Body of pancreas (tissue), 4 donors: ENCODE data around the gene IGSF6. TPM values are rescaled to one million over a fixed set of nuclear protein-coding genes. Genes with fewer than 3 reads are reported as not detected.
"Not testable (repeated sequence)": the region's sequence is repeated elsewhere in the genome, so short reads cannot be mapped to it uniquely, and the experiment has no call there.

ENCODE experiments used
- ATAC-seq: fragments of 150-250 bp; one replicate; pipeline ENCODE4 v1.9.1; 2016
- DNase-seq, 4 donors: peaks; one replicate each; pipeline ENCODE4 v3.0.0-alpha.2; 2019
- H3K27ac ChIP-seq, 4 donors: fragments of 200-600 bp; sonication (generic); 1 replicate in 3 of 4; 2 replicates in 1 of 4; pipeline versions ENCODE4 v1.5.1 to v1.6.1; 2016 to 2019; ENCODE audit warnings: mild to moderate bottlenecking in 1 of 4, mixed read lengths in 1 of 4, moderate library complexity in 1 of 4
- H3K27me3 ChIP-seq, 2 donors: fragments of 200-600 bp; sonication (generic); one replicate each; pipeline ENCODE4 v1.6.0; 2016; ENCODE audit warnings: mild to moderate bottlenecking in 1 of 2
- H3K36me3 ChIP-seq, 2 donors: fragments of 200-600 bp; sonication (generic); replicated peaks in 1 of 2; 2 replicates each; pipeline ENCODE4 v1.5.1; 2016; ENCODE audit warnings: low read depth in 2 of 2; ENCODE audit not compliant: insufficient read depth in 1 of 2
- H3K4me1 ChIP-seq: fragments of 200-600 bp; sonication (generic); one replicate; pipeline ENCODE4 v1.6.0; 2016
- H3K4me3 ChIP-seq, 2 donors: fragments of 200-600 bp; sonication (generic); 1 replicate in 1 of 2; 2 replicates in 1 of 2; pipeline ENCODE4 v1.5.1; 2016 to 2019
- H3K9me3 ChIP-seq, 3 donors: fragments of 200-600 bp; sonication (generic); 1 replicate in 2 of 3; 2 replicates in 1 of 3; pipeline ENCODE4 v1.5.1; 2016
- CTCF ChIP-seq, 7 experiments: fragments of 450-650 bp in 4 of 7; fragments of 200-600 bp in 3 of 7; sonication (generic) in 3 of 7; IDR thresholded peaks; one replicate each; pipeline ENCODE4 v1.5.1; 2016 to 2019; ENCODE audit warnings: antibody characterized with exemption in 7 of 7
- POLR2A ChIP-seq, 3 donors: fragments of 450-650 bp; IDR thresholded peaks; one replicate each; pipeline ENCODE4 v1.6.1; 2016; ENCODE audit warnings: antibody characterized with exemption in 3 of 3, mild to moderate bottlenecking in 2 of 3
- WGBS, 2 donors: methylation state at CpG; one replicate each; pipeline ENCODE4 v1.1.5; 2017; 5-methylcytosine and 5-hydroxymethylcytosine counted together
- intact Hi-C: fragments of 100-400 bp; cut with DNase I; formaldehyde crosslinking; loops from one replicate; pipeline ENCODE4 v1.15.1; 2023
- total RNA-seq, 2 donors: library from RNA; depleted of rRNA; stranded (reverse); fragments of >200 nt; gene quantifications; one replicate each; pipeline ENCODE4 v1.1.0, GENCODE V29; 2016

The IGSF6 gene
- total RNA-seq, result 1 to 10 TPM in 1 of 2 donors, not detected in 1; 1.3 TPM

GRCh38 chr16:21652453-21652852 is at the start of gene IGSF6:
Gene IGSF6, minus strand, starts transcription at chr16:21652608. Its CDS starts 10 bp downstream, at chr16:21652598.
- Histone ChIP-seq H3K27me3 (no peaks in the 10 kb centered on the region), H3K27ac (peak within 1 kb of the TSS in 1 of 4 donors; percentile 46), H3K4me1 (peaks cover 21% of the 10 kb centered on the region), H3K9me3 (no peaks in the 10 kb centered on the region), H3K4me3 (no peak within 1 kb of the TSS), H3K36me3 (no peaks in the 10 kb centered on the region)
- 82 to 95% methylated on average over 6 of the region's 6 CpGs for WGBS, 2 donors
- no peak for ATAC-seq
- peak in 1 of 3 donors; percentile 41 for TF ChIP-seq POLR2A (IDR thresholded peaks at IDR 0.05)
- TF ChIP-seq CTCF (IDR thresholded peaks at IDR 0.05), result no peak
- DNase-seq, result no peak
- intact Hi-C loops, result no loop called here

- Histone ChIP-seq H3K36me3 (no peaks in the 10 kb centered on the region), H3K27me3 (no peaks in the 10 kb centered on the region), H3K27ac (no peak overlapping the region), H3K4me1 (no peaks in the 10 kb centered on the region), H3K9me3 (no peaks in the 10 kb centered on the region), H3K4me3 (no peak overlapping the region)
- TF ChIP-seq POLR2A (IDR thresholded peaks at IDR 0.05), result no peak
- TF ChIP-seq CTCF (IDR thresholded peaks at IDR 0.05), result no peak
- WGBS, 2 donors, result 41 to 62% methylated on average over 2 of the region's 2 CpGs
- ATAC-seq, result no peak
- intact Hi-C loops, result no loop called here
- no peak for DNase-seq
Observed at GRCh38 chr16:21701271-21701670, 48.9 kb upstream of the IGSF6 start.

- intact Hi-C loops, result no loop called here
- Histone ChIP-seq H3K4me3 (no peak overlapping the region), H3K9me3 (no peaks in the 10 kb centered on the region), H3K27ac (no peak overlapping the region), H3K27me3 (no peaks in the 10 kb centered on the region), H3K36me3 (no peaks in the 10 kb centered on the region), H3K4me1 (no peaks in the 10 kb centered on the region)
- DNase-seq, result no peak
- 79 to 83% methylated on average over 9 of the region's 9 CpGs for WGBS, 2 donors
- no peak for TF ChIP-seq CTCF (IDR thresholded peaks at IDR 0.05)
- TF ChIP-seq POLR2A (IDR thresholded peaks at IDR 0.05), result no peak
- ATAC-seq, result no peak
Observed at GRCh38 chr16:21698169-21699032, 46.0 kb upstream of the IGSF6 start.

GRCh38 chr16:21697032-21697431 is 44.6 kb upstream of the IGSF6 start:
- no peak for ATAC-seq
- no peak for TF ChIP-seq POLR2A (IDR thresholded peaks at IDR 0.05)
- TF ChIP-seq CTCF (IDR thresholded peaks at IDR 0.05), result no peak
- DNase-seq, result no peak
- H3K4me3 ChIP-seq, result no peak overlapping the region
- no peak overlapping the region for H3K27ac ChIP-seq
- intact Hi-C loops, result no loop called here
- H3K4me1 ChIP-seq, result no peaks in the 10 kb centered on the region
- H3K27me3 ChIP-seq, result no peaks in the 10 kb centered on the region
- no peaks in the 10 kb centered on the region for H3K36me3 ChIP-seq
- no peaks in the 10 kb centered on the region for H3K9me3 ChIP-seq
- 82 to 87% methylated on average over 5 of the region's 5 CpGs for WGBS, 2 donors

GRCh38 chr16:21694609-21695008 is 42.2 kb upstream of the IGSF6 start:
- H3K27ac ChIP-seq, result no peak overlapping the region
- no peaks in the 10 kb centered on the region for H3K9me3 ChIP-seq
- no peak overlapping the region for H3K4me3 ChIP-seq
- H3K4me1 ChIP-seq, result no peaks in the 10 kb centered on the region
- DNase-seq, result no peak
- no peaks in the 10 kb centered on the region for H3K36me3 ChIP-seq
- TF ChIP-seq POLR2A (IDR thresholded peaks at IDR 0.05) (no peak), CTCF (IDR thresholded peaks at IDR 0.05) (no peak)
- intact Hi-C loops, result no loop called here
- H3K27me3 ChIP-seq, result no peaks in the 10 kb centered on the region
- 77 to 82% methylated on average over 4 of the region's 4 CpGs for WGBS, 2 donors
- no peak for ATAC-seq

- H3K27ac ChIP-seq, H3K4me3 ChIP-seq, H3K27me3 ChIP-seq, H3K36me3 ChIP-seq, H3K9me3 ChIP-seq, DNase-seq, intact Hi-C loops, ATAC-seq, H3K4me1 ChIP-seq: not testable (repeated sequence)
- 74 to 85% methylated on average over 4 of the region's 4 CpGs for WGBS, 2 donors
Observed at GRCh38 chr16:21690967-21691366, 38.6 kb upstream of the IGSF6 start.
